Measurements from ENCODE around the gene ANKRD12.
"Not testable (repeated sequence)": the region's sequence is repeated elsewhere in the genome, so short reads cannot be mapped to it uniquely, and the experiment has no call there.

The ANKRD12 gene

DNA sequence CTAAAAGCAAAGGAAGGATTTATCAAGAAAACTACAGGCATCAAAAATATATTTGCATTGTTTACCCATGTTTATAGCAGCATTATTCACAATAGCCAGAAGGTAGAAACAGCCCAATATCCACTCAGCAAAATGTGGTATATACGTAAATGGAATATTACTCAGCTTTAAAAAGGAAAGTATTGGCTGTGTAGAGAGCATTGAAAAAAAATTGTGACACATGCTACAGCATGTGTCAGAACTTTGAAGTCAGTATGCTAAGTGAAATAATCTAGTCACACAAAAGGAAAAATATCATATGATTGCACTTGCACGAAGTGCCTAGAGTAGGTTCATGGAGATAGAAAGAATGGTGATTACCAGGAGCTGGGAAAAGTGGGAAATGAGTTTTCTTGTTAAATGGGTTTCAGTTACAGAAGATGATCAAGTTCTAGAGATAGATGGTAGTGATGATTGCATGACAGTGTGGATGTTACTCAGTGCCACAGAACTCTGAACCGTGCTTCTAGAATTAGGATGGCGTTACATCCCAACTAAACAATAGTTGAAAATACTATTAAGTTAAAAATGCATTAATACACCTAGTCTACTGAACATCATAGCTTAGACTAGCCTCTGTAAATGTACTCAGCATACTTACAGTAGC, 20.1 kb downstream of the ANKRD12 start:
- in situ Hi-C loops (cut with MboI; ENCODE audit: low pct_unique_long_range_greater_than_20kb, low sequenced_read_pairs, unreplicated experiment), result no loop called here
- TF ChIP-seq, protein P1, sequence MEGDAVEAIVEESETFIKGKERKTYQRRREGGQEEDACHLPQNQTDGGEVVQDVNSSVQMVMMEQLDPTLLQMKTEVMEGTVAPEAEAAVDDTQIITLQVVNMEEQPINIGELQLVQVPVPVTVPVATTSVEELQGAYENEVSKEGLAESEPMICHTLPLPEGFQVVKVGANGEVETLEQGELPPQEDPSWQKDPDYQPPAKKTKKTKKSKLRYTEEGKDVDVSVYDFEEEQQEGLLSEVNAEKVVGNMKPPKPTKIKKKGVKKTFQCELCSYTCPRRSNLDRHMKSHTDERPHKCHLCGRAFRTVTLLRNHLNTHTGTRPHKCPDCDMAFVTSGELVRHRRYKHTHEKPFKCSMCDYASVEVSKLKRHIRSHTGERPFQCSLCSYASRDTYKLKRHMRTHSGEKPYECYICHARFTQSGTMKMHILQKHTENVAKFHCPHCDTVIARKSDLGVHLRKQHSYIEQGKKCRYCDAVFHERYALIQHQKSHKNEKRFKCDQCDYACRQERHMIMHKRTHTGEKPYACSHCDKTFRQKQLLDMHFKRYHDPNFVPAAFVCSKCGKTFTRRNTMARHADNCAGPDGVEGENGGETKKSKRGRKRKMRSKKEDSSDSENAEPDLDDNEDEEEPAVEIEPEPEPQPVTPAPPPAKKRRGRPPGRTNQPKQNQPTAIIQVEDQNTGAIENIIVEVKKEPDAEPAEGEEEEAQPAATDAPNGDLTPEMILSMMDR (IDR thresholded peaks at IDR 0.05; ENCODE audit: extremely low read depth, insufficient read depth, missing control alignments), result no peak
- no peak for DNase-seq (ENCODE audit: low spot score)

DNA sequence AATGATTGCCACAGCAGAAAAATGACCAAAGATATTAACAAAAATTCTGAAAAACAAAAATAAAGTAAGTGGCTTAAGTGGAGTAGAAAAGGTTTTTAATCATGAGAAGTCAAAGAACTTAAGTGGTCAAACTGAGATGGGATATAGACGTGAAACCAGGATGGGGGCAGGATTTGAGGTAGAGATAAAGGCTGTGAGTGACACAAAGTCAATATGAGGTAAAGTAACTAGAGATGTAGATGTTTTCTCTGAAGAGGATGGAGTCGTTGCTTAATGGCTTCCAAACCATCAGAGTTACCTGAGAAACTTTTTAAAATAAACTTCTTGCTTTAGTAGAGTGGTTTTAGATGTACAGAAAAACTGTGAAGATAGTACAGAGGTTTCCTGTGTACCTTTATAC, 21.2 kb downstream of the ANKRD12 start:
- TF ChIP-seq, protein P1 (IDR thresholded peaks at IDR 0.05; ENCODE audit: extremely low read depth, insufficient read depth, missing control alignments), result no peak
- DNase-seq (ENCODE audit: low spot score), result no peak
- in situ Hi-C loops (cut with MboI; ENCODE audit: low pct_unique_long_range_greater_than_20kb, low sequenced_read_pairs, unreplicated experiment), result no loop called here

DNA sequence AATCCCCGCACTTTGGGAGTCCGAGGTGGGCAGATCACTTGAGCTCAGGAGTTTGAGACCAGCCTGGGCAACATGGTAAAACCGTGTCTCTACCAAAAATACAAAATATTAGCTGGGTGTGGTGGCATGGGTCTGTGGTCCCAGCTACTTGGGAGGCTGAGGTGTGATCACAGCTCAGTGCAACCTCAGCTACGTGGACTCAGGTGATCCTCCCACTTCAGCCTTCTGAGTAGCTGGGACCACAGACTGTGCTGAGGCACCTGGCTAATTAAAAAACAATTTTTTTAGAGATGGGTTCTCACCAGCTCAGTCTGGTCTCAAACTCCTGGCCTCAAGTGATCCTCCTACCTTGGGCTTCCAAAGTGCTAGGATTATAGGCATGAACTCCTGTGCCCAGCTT, 23.4 kb downstream of the ANKRD12 start:
- TF ChIP-seq, protein P1 (IDR thresholded peaks at IDR 0.05; ENCODE audit: extremely low read depth, insufficient read depth, missing control alignments), result no peak
- no peak for DNase-seq (ENCODE audit: low spot score)
- in situ Hi-C loops (cut with MboI; ENCODE audit: low pct_unique_long_range_greater_than_20kb, low sequenced_read_pairs, unreplicated experiment), result no loop called here

GRCh38 chr18:9162663-9163062, 26.1 kb downstream of the ANKRD12 start:
- DNase-seq (ENCODE audit: low spot score); in situ Hi-C loops (cut with MboI; ENCODE audit: low pct_unique_long_range_greater_than_20kb, low sequenced_read_pairs, unreplicated experiment): not testable (repeated sequence)

DNA sequence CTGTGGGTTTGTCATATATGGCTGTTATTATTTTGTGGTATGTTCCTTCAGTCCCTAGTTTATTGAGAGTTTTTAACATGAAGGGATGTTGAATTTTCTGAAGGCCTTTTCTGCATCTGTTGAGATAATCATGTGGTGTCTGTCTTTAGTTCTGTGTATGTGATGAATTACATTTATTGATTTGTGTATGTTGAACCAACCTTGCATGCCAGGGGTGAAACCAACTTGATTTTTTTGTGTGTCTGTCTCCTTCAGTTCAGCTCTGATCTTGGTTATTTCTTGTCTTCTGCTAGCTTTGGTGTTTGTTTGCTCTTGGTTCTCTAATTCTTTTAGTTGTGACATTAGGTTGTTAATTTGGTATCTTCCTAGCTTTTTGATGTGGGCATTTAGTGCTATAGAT, 27.6 kb downstream of the ANKRD12 start:
- DNase-seq (ENCODE audit: low spot score); in situ Hi-C loops (cut with MboI; ENCODE audit: low pct_unique_long_range_greater_than_20kb, low sequenced_read_pairs, unreplicated experiment): not testable (repeated sequence)

DNA sequence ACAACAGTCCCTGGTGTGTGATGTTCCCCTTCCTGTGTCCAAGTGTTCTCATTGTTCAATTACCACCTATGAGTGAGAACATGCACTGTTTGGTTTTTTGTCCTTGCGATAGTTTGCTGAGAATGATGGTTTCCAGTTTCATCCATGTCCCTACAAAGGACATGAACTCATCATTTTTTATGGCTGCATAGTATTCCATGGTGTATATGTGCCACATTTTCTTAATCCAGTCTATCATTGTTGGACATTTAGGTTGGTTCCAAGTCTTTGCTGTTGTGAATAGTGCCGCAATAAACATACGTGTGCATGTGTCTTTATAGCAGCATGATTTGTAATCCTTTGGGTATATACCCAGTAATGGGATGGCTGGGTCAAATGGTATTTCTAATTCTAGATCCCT, 29.3 kb downstream of the ANKRD12 start:
- in situ Hi-C loops (cut with MboI; ENCODE audit: low pct_unique_long_range_greater_than_20kb, low sequenced_read_pairs, unreplicated experiment); DNase-seq (ENCODE audit: low spot score): not testable (repeated sequence)

DNA sequence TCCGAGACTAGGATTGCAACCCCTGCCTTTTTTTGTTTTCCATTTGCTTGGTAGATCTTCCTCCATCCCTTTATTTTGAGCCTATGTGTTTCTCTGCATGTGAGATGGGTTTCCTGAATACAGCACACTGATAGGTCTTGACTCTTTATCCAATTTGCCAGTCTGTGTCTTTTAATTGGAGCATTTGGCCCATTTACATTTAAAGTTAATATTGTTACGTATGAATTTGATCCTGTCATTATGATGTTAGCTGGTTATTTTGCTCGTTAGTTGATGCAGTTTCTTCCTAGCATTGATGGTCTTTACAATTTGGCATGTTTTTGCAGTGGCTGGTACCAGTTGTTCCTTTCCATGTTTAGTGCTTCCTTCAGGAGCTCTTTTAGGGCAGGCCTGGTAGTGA, 32.9 kb downstream of the ANKRD12 start:
- in situ Hi-C loops (cut with MboI; ENCODE audit: low pct_unique_long_range_greater_than_20kb, low sequenced_read_pairs, unreplicated experiment); DNase-seq (ENCODE audit: low spot score): not testable (repeated sequence)

GRCh38 chr18:9171919-9172318, 35.3 kb downstream of the ANKRD12 start:
- in situ Hi-C loops (cut with MboI; ENCODE audit: low pct_unique_long_range_greater_than_20kb, low sequenced_read_pairs, unreplicated experiment); DNase-seq (ENCODE audit: low spot score): not testable (repeated sequence)

DNA sequence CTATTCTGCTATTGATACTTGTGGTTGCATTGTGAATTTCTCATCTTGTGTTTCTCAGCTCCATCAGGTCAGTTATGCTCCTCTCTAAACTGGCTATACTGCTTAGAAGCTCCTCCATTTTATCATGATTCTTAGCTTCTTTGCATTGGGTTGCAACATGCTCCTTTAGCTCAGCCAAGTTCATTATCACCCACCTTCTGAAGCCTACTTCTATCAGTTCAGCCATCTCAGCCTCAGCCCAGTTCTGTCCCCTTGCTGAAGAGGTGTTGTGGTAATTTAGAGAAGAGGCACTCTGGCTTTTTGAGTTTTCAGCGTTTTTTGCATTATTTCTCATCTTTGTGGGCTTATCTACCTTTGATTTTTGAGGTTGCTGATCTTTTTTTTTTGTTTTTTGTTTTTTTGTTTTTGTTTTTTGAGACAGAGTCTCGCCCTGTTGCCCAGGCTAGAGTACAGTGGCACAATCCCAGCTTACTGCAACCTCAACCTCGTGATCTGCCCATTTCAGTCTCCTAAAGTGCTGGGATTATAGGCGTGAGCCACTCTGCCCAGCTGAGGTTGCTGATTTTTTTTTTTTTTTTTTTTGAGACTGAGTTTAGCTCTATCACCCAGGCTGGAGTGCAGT, 36.0 kb downstream of the ANKRD12 start:
- TF ChIP-seq, protein P1 (IDR thresholded peaks at IDR 0.05; ENCODE audit: extremely low read depth, insufficient read depth, missing control alignments), result no peak
- in situ Hi-C loops (cut with MboI; ENCODE audit: low pct_unique_long_range_greater_than_20kb, low sequenced_read_pairs, unreplicated experiment), result no loop called here
- no peak for DNase-seq (ENCODE audit: low spot score)

All from GM13977 (cell line).